HG03432 (cell line): ENCODE results near the gene SLC25A40.
"Not testable (repeated sequence)": the region's sequence is repeated elsewhere in the genome, so short reads cannot be mapped to it uniquely, and the experiment has no call there.

Experiments used
- ATAC-seq: cut with Tn5 transposase; IDR thresholded peaks from one replicate; pipeline ENCODE4 v1.9.1; 2021; ENCODE audit warnings: mild to moderate bottlenecking, moderate library complexity; ENCODE audit not compliant: unreplicated experiment

SLC25A40 gene

GRCh38 chr7:87873328-87873727 is 2.8 kb downstream of the SLC25A40 start:
- not testable (repeated sequence) for ATAC-seq

DNA sequence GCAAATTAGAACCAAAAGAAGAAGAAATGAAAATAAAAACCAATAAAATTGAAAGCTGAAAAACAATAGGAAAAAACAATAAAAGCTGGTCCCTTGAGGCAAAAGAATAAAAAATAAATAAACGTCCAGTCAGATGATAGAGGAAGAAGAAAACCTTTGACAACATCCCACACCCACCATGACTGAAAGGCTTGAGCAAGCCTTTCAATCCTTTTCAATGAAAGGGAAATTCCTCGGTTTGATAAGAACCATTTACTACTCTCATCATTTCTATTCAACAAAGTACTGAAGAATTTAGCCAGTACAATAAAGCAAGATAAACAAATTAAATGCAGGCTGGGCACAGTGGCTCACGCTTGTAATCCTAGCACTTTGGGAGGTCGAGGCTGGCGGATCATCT is 3.8 kb downstream of the SLC25A40 start:
- no peak for ATAC-seq

DNA sequence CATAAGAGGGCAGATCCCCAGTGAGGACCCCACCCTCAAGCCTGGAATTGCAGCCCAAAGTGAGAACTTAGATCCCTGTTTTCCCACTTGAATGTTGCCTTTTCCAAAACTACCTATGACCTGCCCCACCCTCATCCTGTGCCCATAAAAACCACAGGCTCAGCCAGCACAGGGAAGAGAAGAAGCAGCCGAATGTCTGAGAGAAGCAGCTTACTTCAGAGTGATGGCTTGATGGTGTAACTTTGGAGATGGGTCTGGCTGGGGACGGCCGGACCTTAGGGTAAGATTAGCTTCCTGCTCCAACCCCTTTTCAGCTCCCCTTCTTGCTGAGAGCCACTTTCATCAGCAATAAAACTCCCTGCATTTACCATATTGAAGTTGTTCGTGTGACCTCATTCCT is 5.7 kb downstream of the SLC25A40 start:
- ATAC-seq = no peak

DNA sequence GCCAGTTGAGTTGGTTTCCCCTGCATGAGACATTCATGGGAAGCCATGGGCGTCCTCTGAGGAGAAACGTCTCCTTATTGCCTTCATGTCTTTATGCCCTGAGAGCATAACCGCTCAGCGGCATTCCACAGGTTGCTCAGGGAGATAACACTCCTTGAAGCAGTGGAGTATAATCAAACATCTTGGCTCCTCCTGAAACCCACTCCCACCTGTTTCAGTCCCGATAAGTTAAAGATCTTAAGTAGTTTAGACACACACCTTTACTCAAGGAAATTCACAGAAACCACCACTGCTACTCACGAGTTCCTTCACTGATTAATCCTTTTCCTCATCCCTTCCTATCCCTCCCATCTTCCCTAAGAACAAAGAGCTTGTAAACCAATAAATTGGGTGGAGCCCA is 9.6 kb downstream of the SLC25A40 start:
- not testable (repeated sequence) for ATAC-seq

- ATAC-seq = no peak
Observed at GRCh38 chr7:87866089-87866488, 10.1 kb downstream of the SLC25A40 start.

DNA sequence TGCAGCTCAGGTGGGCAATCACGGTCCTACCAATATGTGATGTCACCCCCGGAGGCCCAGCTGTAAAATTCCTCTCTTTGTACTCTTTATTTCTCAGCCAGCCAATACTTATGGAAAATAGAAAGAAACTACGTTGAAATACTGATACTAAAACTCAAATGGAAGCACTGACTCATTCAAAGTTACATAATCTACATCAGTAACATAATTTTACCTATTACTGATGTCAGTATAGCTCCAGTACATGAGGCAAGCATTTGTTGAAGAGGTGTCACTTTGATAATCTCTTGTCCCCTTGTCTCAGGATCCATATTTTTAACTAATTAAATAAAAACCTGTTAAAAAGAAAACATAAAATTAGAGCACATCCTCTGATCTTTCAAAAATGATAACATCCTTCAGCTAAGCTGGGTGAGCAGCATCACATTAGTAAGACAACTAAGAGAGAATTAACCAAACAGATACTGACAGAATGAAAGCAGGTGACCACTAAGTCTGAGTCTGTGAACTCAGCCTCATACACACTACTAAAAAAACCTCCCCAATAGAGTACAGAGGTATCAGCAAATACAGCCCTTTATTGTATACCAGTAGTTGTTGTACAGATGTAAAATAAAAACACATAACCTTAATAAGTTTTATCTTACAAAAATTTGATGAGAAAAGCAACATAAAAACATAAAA is 17.6 kb downstream of the SLC25A40 start:
- no peak for ATAC-seq

GRCh38 chr7:87853237-87853864 is 22.8 kb downstream of the SLC25A40 start:
- ATAC-seq = no peak

GRCh38 chr7:87852306-87852705 is 23.9 kb downstream of the SLC25A40 start:
- ATAC-seq = no peak

GRCh38 chr7:87850836-87851593 is 25.1 kb downstream of the SLC25A40 start:
- ATAC-seq = peak; percentile 35

DNA sequence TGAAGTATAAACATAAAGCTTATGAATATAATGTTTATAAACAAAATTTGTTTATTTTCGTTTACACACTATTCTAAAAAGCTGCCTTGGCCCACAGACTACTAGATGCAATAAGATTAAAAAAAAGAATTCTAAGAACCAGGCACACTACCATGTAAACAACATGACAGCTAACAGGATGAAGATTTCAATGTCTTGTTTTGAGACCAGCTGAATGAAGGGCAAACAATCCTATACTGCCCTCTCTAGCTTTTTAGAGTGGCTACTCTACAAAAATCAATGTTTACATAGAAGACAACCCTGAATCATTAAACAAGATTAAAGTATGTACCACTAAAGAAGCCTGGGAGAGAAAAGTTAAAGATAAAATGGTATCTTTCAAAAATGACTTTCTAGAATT is 38.6 kb downstream of the SLC25A40 start:
- ATAC-seq = no peak

DNA sequence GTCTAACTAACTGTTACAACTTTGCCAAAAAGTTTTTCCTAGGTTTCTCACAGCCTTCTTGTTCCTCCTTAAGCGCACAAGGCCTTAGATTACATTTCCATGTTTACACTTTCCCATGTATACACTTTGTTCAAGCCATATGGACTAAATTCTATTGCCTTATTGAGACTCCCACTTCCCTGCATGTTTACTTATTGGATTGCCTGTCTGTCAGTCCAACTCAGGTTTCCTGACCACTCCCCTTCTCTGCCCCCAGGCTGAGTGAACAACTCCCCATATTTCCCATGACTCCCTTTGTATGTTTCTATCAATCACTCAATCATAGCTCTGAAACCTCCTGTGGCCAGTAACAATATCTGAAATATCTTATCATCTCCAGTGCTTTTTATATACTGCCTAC is 43.0 kb downstream of the SLC25A40 start:
- ATAC-seq = no peak

DNA sequence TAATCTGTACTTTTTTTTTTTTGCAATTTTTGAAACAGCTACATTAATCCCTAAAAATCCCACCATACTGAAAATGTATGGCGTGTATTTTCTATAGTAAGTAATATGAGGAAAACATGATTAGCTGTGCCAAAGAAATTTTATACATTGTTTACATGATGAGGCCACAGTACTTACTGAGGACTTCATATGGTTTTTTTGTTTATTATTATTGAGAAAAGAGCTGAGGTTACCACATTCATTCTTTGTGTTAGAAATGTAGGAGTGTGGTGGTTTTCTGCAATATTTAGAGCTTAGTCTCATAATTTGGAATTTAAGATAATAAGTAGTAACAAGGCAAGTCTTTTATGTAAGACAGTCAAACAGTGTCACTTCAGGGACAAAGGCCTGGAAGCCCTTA is 45.1 kb downstream of the SLC25A40 start:
- ATAC-seq = no peak

DNA sequence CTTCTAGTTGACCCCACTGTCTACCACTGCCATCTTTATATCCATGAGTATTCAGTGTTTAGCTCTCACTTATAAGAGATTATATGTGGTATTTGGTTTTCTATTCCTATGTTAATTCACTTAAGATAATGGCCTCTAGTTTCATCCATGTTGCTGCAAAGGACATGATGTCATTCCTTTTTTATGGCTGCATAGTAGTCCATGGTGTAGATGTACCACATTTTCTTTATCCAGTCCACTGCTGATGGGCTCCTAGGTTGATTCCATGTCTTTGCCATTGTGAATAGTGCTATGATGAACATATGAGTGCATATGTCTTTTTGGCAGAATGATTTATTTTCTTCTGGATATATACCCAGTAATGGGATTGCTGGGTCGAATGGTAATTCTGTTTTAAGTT is 47.8 kb downstream of the SLC25A40 start:
- not testable (repeated sequence) for ATAC-seq

- not testable (repeated sequence) for ATAC-seq
Observed at GRCh38 chr7:87825369-87825768, 50.8 kb downstream of the SLC25A40 start.

- not testable (repeated sequence) for ATAC-seq
Observed at GRCh38 chr7:87822056-87822455, 54.1 kb downstream of the SLC25A40 start.

- ATAC-seq = no peak
Observed at GRCh38 chr7:87818336-87818735, 57.8 kb downstream of the SLC25A40 start.

GRCh38 chr7:87816389-87816788 is 59.8 kb downstream of the SLC25A40 start:
- no peak for ATAC-seq

GRCh38 chr7:87810726-87811125 is 65.4 kb downstream of the SLC25A40 start:
- ATAC-seq = no peak

- ATAC-seq = no peak
Observed at GRCh38 chr7:87810130-87810529, 66.0 kb downstream of the SLC25A40 start.

GRCh38 chr7:87806150-87806549 is 70.0 kb downstream of the SLC25A40 start:
- no peak for ATAC-seq

- peak; percentile 96 for ATAC-seq
Observed at GRCh38 chr7:87797798-87798403, 78.3 kb downstream of the SLC25A40 start.

DNA sequence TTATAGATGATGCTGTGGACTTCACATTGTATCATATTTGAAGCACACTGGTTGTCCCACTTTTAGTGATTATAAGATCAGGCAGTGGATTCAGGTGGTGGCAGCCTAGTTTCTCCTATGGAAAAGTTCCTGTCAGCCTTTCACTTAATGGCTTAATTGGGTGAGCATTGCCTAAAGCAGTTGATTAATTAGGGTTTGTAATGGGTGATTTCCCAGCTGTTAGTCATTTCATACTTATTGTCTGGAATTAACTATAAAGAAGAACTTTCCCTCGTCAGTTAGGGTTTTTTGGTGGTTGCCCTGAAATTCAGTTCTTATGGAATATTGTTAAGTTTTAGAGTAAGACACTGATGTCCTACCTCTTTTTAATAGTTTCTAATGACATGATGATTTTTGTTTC is 78.8 kb downstream of the SLC25A40 start:
- ATAC-seq = peak; percentile 16
